CD4-positive, alpha-beta memory T cell (primary cell): Measurements from ENCODE around the gene MKNK2. TPM values are rescaled to one million over a fixed set of nuclear protein-coding genes. Genes with fewer than 3 reads are reported as not detected.

Source experiments
- CTCF ChIA-PET: fragments of 350-600 bp; sonication (Branson Sonifier 250); formaldehyde crosslinking; loops from one replicate; lab custom pipeline; 2021; ENCODE audit warnings: inconsistent platforms; ENCODE audit not compliant: partially characterized antibody; lab: Charles Lee
- POLR2A ChIA-PET: fragments of 350-600 bp; sonication (Branson Sonifier 250); formaldehyde crosslinking; loops from one replicate; lab custom pipeline; 2021; ENCODE audit not compliant: partially characterized antibody; lab: Charles Lee
- DNase-seq, 5 donors: peaks; one replicate each; pipeline versions ENCODE4 v3.0.0 to v3.0.0-alpha.2; 2020 to 2022; ENCODE audit warnings: mixed read lengths in 1 of 5
- H3K27ac ChIP-seq: one replicate; pipeline ENCODE4 v1.7.0; 2013; ENCODE audit warnings: low read depth, low read length
- H3K27me3 ChIP-seq: 2 replicates; pipeline ENCODE4 v1.7.0; 2013; ENCODE audit warnings: mild to moderate bottlenecking, low read length, moderate library complexity; ENCODE audit not compliant: insufficient read depth
- H3K36me3 ChIP-seq: 2 replicates; pipeline ENCODE4 v1.7.0; 2013; ENCODE audit warnings: mild to moderate bottlenecking, low read length, moderate library complexity; ENCODE audit not compliant: insufficient read depth
- H3K4me1 ChIP-seq: 2 replicates; pipeline ENCODE4 v1.7.0; 2013; ENCODE audit warnings: mild to moderate bottlenecking, low read length, moderate library complexity; ENCODE audit not compliant: insufficient read depth
- H3K4me3 ChIP-seq, 2 donors: one replicate each; pipeline ENCODE4 v1.7.0; 2013; ENCODE audit warnings: low read length in 2 of 2, mild to moderate bottlenecking in 1 of 2
- H3K9me3 ChIP-seq, 2 donors: one replicate each; pipeline ENCODE4 v1.7.0; 2013; ENCODE audit warnings: low read length in 2 of 2, control low read depth in 1 of 2; ENCODE audit not compliant: control insufficient read depth in 1 of 2
- H3K27ac Mint-ChIP-seq, 7 donors: one replicate each; pipeline ENCODE4 v1.8.0; 2020 to 2021; ENCODE audit warnings: mixed read lengths in 7 of 7, mild to moderate bottlenecking in 6 of 7, inconsistent platforms in 3 of 7, moderate library complexity in 3 of 7
- H3K27me3 Mint-ChIP-seq, 2 donors: one replicate each; pipeline ENCODE4 v1.8.0; 2020 to 2021; ENCODE audit warnings: mixed read lengths in 2 of 2
- H3K36me3 Mint-ChIP-seq, 2 donors: one replicate each; pipeline ENCODE4 v1.8.0; 2020 to 2021; ENCODE audit warnings: mixed read lengths in 2 of 2, inconsistent platforms in 1 of 2, mild to moderate bottlenecking in 1 of 2
- H3K4me1 Mint-ChIP-seq, 4 donors: one replicate each; pipeline ENCODE4 v1.8.0; 2020 to 2021; ENCODE audit warnings: mixed read lengths in 4 of 4, mild to moderate bottlenecking in 1 of 4
- H3K4me3 Mint-ChIP-seq, 8 donors: one replicate each; pipeline ENCODE4 v1.8.0; 2020 to 2021; ENCODE audit warnings: mixed read lengths in 8 of 8, mild to moderate bottlenecking in 7 of 8, moderate library complexity in 6 of 8, inconsistent platforms in 3 of 8
- H3K9me3 Mint-ChIP-seq, 8 donors: one replicate each; pipeline ENCODE4 v1.8.0; 2020 to 2021; ENCODE audit warnings: mixed read lengths in 8 of 8, mild to moderate bottlenecking in 5 of 8, inconsistent platforms in 3 of 8, moderate library complexity in 1 of 8
- intact Hi-C: fragments of 100-400 bp; cut with micrococcal nuclease; formaldehyde crosslinking; loops from one replicate; pipeline ENCODE4 v1.15.1; 2023
- polyA plus RNA-seq, 2 donors: library from polyadenylated mRNA; unstranded; fragments of 300-500 nt; fragmentation: Illumina TruSeq; gene quantifications; one replicate each; pipeline ENCODE4 v1.2.3, GENCODE V29; 2021
- total RNA-seq, 2 experiments: library from RNA; stranded (reverse); gene quantifications; one replicate each; pipeline ENCODE4 v1.2.3, GENCODE V29; 2021

The MKNK2 gene
- total and polyA plus RNA-seq, 4 experiments from 2014 or later, result 24.1 to 195 (median 129) TPM

- peaks cover 46% of the 10 kb centered on the region for H3K36me3 ChIP-seq
- POLR2A ChIA-PET, result interaction anchor here (1.5 to 8.8 kb wide), 4 partner anchors 10 to 33 kb away, joined by 3 to 323 read pairs (median 4); partner anchors contain the start of genes IZUMO4 and MOB3A
- Mint-ChIP-seq H3K9me3 (no peaks in the 10 kb centered on the region), H3K36me3 (peaks cover 20 to 78% of the 10 kb centered on the region in 2 donors), H3K4me1 (peaks cover 16 to 56% (median 38%) of the 10 kb centered on the region in 4 donors), H3K27ac (peak overlapping the region; percentile 97 to 100 (median 99)), H3K4me3 (peak overlapping the region; percentile 65 to 100 (median 90)), H3K27me3 (no peaks in the 10 kb centered on the region)
- no peak for DNase-seq
- CTCF ChIA-PET, result interaction anchor here (1.3 to 1.9 kb wide), 2 partner anchors 10 to 15 kb away, joined by 4 to 7 read pairs; no protein-coding TSS in a partner anchor
- intact Hi-C loops, result no loop called here
- no peak overlapping the region for H3K4me3 ChIP-seq
- H3K9me3 ChIP-seq, result no peaks in the 10 kb centered on the region
- peak overlapping the region; percentile 93 for H3K27ac ChIP-seq
- H3K27me3 ChIP-seq, result no peaks in the 10 kb centered on the region
- peaks cover 51% of the 10 kb centered on the region for H3K4me1 ChIP-seq
Observed at GRCh38 chr19:2079865-2080301, 28.8 kb upstream of the MKNK2 start.

- H3K27ac Mint-ChIP-seq, result peak overlapping the region in 6 of 7 donors; percentile 97 to 100 (median 99)
- Histone ChIP-seq H3K4me1 (peaks cover 51% of the 10 kb centered on the region), H3K36me3 (peaks cover 48% of the 10 kb centered on the region), H3K9me3 (no peaks in the 10 kb centered on the region), H3K27ac (peak overlapping the region; percentile 93), H3K27me3 (no peaks in the 10 kb centered on the region), H3K4me3 (no peak overlapping the region)
- H3K4me3 Mint-ChIP-seq, result peak overlapping the region in 4 of 8 donors; percentile 77 to 100 (median 90)
- no peaks in the 10 kb centered on the region for H3K27me3 Mint-ChIP-seq
- DNase-seq, result peak in 1 of 5 donors; percentile 39
- H3K9me3 Mint-ChIP-seq, result no peaks in the 10 kb centered on the region
- ChIA-PET CTCF (interaction anchor here (1.2 to 1.9 kb wide), 2 partner anchors 9 to 15 kb away, joined by 4 to 7 read pairs; no protein-coding TSS in a partner anchor), POLR2A (interaction anchor here (1.7 to 2.4 kb wide), 2 partner anchors 8 to 9 kb away, joined by 6 to 8 read pairs; no protein-coding TSS in a partner anchor)
- H3K36me3 Mint-ChIP-seq, result peaks cover 22 to 73% of the 10 kb centered on the region in 2 donors
- intact Hi-C loops, result no loop called here
- H3K4me1 Mint-ChIP-seq, result peaks cover 16 to 56% (median 37%) of the 10 kb centered on the region in 4 donors
Observed at GRCh38 chr19:2079076-2079864, 28.2 kb upstream of the MKNK2 start.

GRCh38 chr19:2077833-2078619 is 27.0 kb upstream of the MKNK2 start:
- Histone ChIP-seq H3K4me3 (no peak overlapping the region), H3K27ac (no peak overlapping the region), H3K27me3 (no peaks in the 10 kb centered on the region), H3K9me3 (no peaks in the 10 kb centered on the region), H3K4me1 (peaks cover 55% of the 10 kb centered on the region), H3K36me3 (peaks cover 61% of the 10 kb centered on the region)
- Mint-ChIP-seq H3K9me3 (no peaks in the 10 kb centered on the region), H3K4me3 (no peak overlapping the region), H3K27ac (peak overlapping the region in 3 of 7 donors; percentile 82 to 98 (median 83)), H3K36me3 (peaks cover 25 to 67% of the 10 kb centered on the region in 2 donors), H3K4me1 (peaks cover 13 to 56% (median 31%) of the 10 kb centered on the region in 4 donors), H3K27me3 (no peaks in the 10 kb centered on the region)
- POLR2A ChIA-PET, result interaction anchor here (0.8 to 2.4 kb wide), 5 partner anchors 8 to 35 kb away, joined by 3 to 9 read pairs (median 6); partner anchors contain the start of gene MOB3A
- CTCF ChIA-PET, result interaction anchor here (1.2 to 1.6 kb wide), 3 partner anchors 8 to 58 kb away, joined by 3 to 4 read pairs (median 4); no protein-coding TSS in a partner anchor
- intact Hi-C loops, result no loop called here
- peak in 1 of 5 donors; percentile 0 for DNase-seq

- Mint-ChIP-seq H3K4me3 (no peak overlapping the region), H3K27me3 (no peaks in the 10 kb centered on the region), H3K27ac (peak overlapping the region in 4 of 7 donors; percentile 18 to 98 (median 41)), H3K4me1 (peaks cover 11 to 52% (median 29%) of the 10 kb centered on the region in 4 donors), H3K36me3 (peaks cover 25 to 66% of the 10 kb centered on the region in 2 donors), H3K9me3 (peaks cover 0 to under 1% (median 0%) of the 10 kb centered on the region in 8 donors)
- H3K4me1 ChIP-seq, result peaks cover 50% of the 10 kb centered on the region
- no peaks in the 10 kb centered on the region for H3K9me3 ChIP-seq
- CTCF ChIA-PET, result interaction anchor here (1.5 to 1.6 kb wide), 2 partner anchors 10 to 57 kb away, joined by 3 to 4 read pairs; no protein-coding TSS in a partner anchor
- H3K4me3 ChIP-seq, result no peak overlapping the region
- intact Hi-C loops, result no loop called here
- POLR2A ChIA-PET, result interaction anchor here (0.8 to 2.4 kb wide), 5 partner anchors 10 to 35 kb away, joined by 3 to 9 read pairs (median 5); partner anchors contain the start of gene MOB3A
- H3K27me3 ChIP-seq, result no peaks in the 10 kb centered on the region
- H3K36me3 ChIP-seq, result peaks cover 67% of the 10 kb centered on the region
- no peak overlapping the region for H3K27ac ChIP-seq
- peak in 1 of 5 donors; percentile 28 for DNase-seq
Observed at GRCh38 chr19:2077398-2077797, 26.4 kb upstream of the MKNK2 start.

- peaks cover 7 to 48% (median 23%) of the 10 kb centered on the region in 4 donors for H3K4me1 Mint-ChIP-seq
- no peak overlapping the region for H3K4me3 ChIP-seq
Observed at GRCh38 chr19:2076526-2076944, 25.5 kb upstream of the MKNK2 start.

GRCh38 chr19:2072757-2073551 is 21.9 kb upstream of the MKNK2 start:
- Mint-ChIP-seq H3K36me3 (peaks cover 25 to 49% of the 10 kb centered on the region in 2 donors), H3K27me3 (no peaks in the 10 kb centered on the region), H3K27ac (peak overlapping the region; percentile 15 to 81 (median 69)), H3K4me1 (peaks cover 5 to 32% (median 13%) of the 10 kb centered on the region in 4 donors), H3K4me3 (no peak overlapping the region), H3K9me3 (peaks cover 0 to 2% (median 0%) of the 10 kb centered on the region in 8 donors)
- Histone ChIP-seq H3K27me3 (no peaks in the 10 kb centered on the region), H3K4me1 (peaks cover 24% of the 10 kb centered on the region), H3K9me3 (no peaks in the 10 kb centered on the region), H3K27ac (no peak overlapping the region), H3K36me3 (peaks cover 57% of the 10 kb centered on the region), H3K4me3 (no peak overlapping the region)
- intact Hi-C loops, result no loop called here
- DNase-seq, result no peak
- CTCF ChIA-PET, result interaction anchor here (4.5 kb wide), 1 partner anchor 11 kb away, joined by 35 read pairs; no protein-coding TSS in a partner anchor
- POLR2A ChIA-PET, result interaction anchor here (1.3 to 4.3 kb wide), 4 partner anchors 11 to 21 kb away, joined by 3 to 24 read pairs (median 6); no protein-coding TSS in a partner anchor

More at GRCh38 chr19:2076526-2076944, 25.5 kb upstream of the MKNK2 start:
- no peak for DNase-seq
- no peaks in the 10 kb centered on the region for H3K27me3 Mint-ChIP-seq
- no peak overlapping the region for H3K4me3 Mint-ChIP-seq
- Histone ChIP-seq H3K36me3 (peaks cover 72% of the 10 kb centered on the region), H3K27ac (no peak overlapping the region), H3K9me3 (no peaks in the 10 kb centered on the region), H3K4me1 (peaks cover 41% of the 10 kb centered on the region), H3K27me3 (no peaks in the 10 kb centered on the region)
- peaks cover 0 to 2% (median 0%) of the 10 kb centered on the region in 8 donors for H3K9me3 Mint-ChIP-seq
- CTCF ChIA-PET, result interaction anchor here (1.2 kb wide), 1 partner anchor 17 kb away, joined by 5 read pairs; no protein-coding TSS in a partner anchor
- POLR2A ChIA-PET, result interaction anchor here (1.3 to 1.8 kb wide), 4 partner anchors 9 to 35 kb away, joined by 3 to 6 read pairs (median 4); no protein-coding TSS in a partner anchor
- intact Hi-C loops, result no loop called here
- H3K27ac Mint-ChIP-seq, result peak overlapping the region in 2 of 7 donors; percentile 48 to 68
- H3K36me3 Mint-ChIP-seq, result peaks cover 31 to 65% of the 10 kb centered on the region in 2 donors
